ENCODE data around the gene SNX5. TPM values are rescaled to one million over a fixed set of nuclear protein-coding genes. Genes with fewer than 3 reads are reported as not detected.

SNX5 gene
- polyA plus RNA-seq, 3 donors, result 209 to 251 (median 235) TPM

DNA sequence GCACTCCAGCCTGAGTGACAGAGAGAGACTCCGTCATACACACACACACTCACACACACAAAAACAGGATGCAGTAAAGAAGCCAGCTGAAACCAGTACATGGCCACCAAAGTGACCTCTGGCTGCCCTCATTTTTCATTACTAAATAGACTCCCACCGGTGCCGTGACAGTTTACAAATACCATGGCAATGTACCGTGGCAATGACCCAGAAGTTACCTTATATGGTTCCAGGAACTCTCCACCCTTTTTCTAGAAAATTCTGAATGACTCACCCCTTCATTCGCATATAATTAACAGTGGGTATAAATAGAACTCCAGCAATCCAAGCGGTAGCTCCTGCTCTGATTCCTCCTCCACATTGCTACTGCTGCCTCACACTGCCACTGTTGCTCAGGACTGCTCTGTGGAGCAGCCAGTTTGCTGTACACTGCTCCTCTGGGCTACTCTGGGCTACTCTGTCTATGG is 57.7 kb downstream of the SNX5 start:
- peak in 6 of 11 donors; percentile 41 to 71 (median 58) for DNase-seq (ENCODE audit: extremely low read depth in 1 of 11, low read depth in 9 of 11, low spot score in 4 of 11)

DNA sequence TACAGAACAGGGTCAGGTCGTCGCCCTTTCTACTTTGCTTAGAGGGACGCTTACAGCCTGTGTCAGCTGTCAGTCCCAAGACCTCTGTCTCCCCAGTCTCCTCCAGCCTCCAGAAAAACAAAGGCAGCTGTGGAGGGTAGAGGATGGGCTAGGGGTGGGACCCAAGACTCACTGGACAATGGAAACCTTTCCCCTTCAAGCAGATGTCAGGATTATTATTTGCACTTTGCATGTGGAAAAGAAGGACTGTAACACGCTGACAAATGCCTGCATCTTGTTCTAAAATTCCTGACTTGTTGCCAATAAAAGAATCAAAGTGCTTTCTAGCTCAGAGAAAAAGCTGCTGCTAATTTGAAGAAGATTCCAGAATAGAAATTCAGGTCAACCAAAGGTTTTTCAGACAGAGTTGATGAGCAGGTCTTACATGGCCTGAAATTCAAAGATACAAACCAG is 58.7 kb downstream of the SNX5 start:
- DNase-seq (ENCODE audit: extremely low read depth in 1 of 11, low read depth in 9 of 11, low spot score in 4 of 11), result no peak

DNA sequence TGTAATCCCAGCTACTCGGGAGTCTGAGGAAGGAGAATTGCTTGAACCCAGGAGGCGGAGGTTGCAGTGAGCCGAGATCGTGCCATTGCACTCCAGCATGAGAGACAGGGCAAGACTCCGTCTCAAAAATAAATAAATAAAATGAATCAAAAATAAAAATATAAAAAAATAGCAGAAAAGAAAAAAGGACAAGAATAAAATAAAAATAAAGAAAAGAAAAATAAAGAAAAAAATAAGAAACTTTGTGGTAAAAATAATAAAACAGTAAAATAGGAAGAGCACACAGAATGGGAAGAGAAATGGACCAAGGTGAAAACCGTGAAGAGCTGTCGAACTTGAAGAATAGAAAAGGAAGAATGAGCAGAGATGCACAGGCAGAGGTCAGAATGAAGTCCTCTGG is 63.0 kb downstream of the SNX5 start:
- no peak for DNase-seq (ENCODE audit: extremely low read depth in 1 of 11, low read depth in 9 of 11, low spot score in 4 of 11)

DNA sequence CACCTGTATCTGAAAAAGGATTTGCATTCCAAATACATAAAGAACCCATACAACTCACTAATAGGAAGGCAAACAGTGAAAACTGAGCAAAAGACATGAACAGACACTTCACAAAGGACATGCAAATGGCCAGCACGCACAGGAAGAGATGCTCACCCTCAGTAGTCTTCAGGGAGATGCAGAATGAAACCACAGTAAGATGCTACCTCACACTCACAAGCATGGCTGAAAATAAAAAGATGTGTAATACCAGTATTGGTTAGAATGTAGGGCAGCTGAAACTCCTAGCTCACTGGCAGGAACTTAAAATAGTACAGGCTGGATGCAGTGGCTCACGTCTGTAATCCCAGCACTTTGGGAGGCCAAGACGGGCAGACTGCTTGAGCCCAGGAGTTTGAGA is 64.6 kb downstream of the SNX5 start:
- no peak for DNase-seq (ENCODE audit: extremely low read depth in 1 of 11, low read depth in 9 of 11, low spot score in 4 of 11)

- DNase-seq (ENCODE audit: extremely low read depth in 1 of 11, low read depth in 9 of 11, low spot score in 4 of 11), result no peak
Measured at GRCh38 chr20:17902531-17903083, 66.0 kb downstream of the SNX5 start.

DNA sequence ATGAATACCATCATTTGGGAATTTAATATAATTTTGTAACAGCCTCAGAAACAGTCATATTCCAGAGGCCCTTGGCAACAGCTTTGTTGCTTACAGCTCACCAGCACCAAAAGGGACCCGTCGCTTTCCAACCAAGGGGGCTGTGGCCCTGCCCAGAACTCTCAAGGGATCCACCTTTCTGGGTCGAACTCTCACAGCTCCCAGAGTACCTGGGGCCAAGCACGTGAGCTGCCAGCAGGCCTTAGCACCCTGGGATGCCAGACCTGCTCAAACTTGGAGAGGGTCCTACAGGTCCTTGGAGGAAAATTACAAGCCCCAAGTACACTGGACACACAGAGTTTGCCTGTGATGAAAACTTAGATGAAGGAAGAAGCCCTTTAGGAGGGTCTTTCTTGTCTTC is 66.6 kb downstream of the SNX5 start:
- DNase-seq (ENCODE audit: extremely low read depth in 1 of 11, low read depth in 9 of 11, low spot score in 4 of 11), result no peak

- DNase-seq (ENCODE audit: extremely low read depth in 1 of 11, low read depth in 9 of 11, low spot score in 4 of 11), result peak in 3 of 11 donors; percentile 54 to 61 (median 56)
Measured at GRCh38 chr20:17898548-17898994, 70.0 kb downstream of the SNX5 start.

GRCh38 chr20:17897566-17898307 is 70.9 kb downstream of the SNX5 start:
- DNase-seq (ENCODE audit: extremely low read depth in 1 of 11, low read depth in 9 of 11, low spot score in 4 of 11), result no peak

DNA sequence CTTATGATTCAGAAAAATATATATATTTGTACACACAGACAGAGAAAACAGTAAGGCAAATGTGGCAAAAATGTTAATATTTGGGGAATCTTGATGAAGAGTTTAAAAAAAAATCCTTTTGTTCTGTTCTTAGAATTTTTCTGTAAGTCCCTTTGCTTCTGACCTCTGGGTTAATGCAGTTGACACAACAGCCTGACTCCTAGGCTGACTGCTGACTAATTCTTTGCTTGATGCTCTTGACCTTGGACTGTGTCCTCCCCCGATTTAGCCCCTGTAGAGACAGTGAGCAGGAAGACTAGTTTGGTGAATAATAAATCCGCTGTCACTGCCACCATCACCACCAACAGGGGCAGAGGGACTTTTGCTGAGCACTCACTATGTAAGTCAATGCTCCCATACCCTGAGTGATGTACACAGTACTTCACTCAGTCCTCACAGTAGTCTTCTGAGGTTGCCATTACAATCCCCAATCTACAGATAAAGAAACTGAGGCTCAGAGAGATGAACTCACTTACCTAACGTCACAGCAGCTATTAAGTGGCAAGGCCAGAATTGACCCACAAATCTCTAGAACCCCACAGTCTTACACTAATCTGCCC is 71.7 kb downstream of the SNX5 start:
- no peak for DNase-seq (ENCODE audit: extremely low read depth in 1 of 11, low read depth in 9 of 11, low spot score in 4 of 11)

- DNase-seq (ENCODE audit: extremely low read depth in 1 of 11, low read depth in 9 of 11, low spot score in 4 of 11), result no peak
Measured at GRCh38 chr20:17896193-17896723, 72.3 kb downstream of the SNX5 start.

DNA sequence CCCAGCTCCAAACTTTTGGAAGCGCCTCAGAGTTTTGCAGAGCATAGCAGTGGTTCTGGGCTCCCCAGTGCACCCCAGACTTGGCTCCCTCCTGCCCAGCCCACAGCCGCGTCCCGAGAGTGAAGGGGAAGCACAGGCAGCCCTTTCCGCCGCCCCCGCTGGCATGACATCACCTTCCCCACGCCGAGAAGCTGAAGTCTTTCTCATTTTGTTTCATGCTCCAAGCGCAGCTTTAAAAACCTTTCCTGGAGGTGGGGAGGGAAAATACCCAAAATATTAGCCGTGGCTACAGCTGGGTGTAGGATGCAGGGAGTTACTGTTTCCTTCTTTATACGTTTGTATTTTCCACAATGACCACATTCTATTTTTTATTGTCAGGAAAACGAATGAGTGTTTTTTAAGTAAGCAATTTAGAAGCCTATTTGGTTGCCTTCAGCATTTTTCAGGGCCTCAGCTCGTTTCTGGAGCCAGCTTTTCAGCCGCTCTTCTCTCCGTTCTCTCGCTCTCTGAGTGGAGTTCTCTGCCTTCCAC is 72.9 kb downstream of the SNX5 start:
- DNase-seq (ENCODE audit: extremely low read depth in 1 of 11, low read depth in 9 of 11, low spot score in 4 of 11), result no peak

GRCh38 chr20:17893445-17893844 is 75.1 kb downstream of the SNX5 start:
- no peak for DNase-seq (ENCODE audit: extremely low read depth in 1 of 11, low read depth in 9 of 11, low spot score in 4 of 11)

- DNase-seq (ENCODE audit: extremely low read depth in 1 of 11, low read depth in 9 of 11, low spot score in 4 of 11), result no peak
Measured at GRCh38 chr20:17892189-17892938, 76.2 kb downstream of the SNX5 start.

Other genes starting within 250 kb of the SNX5 start
- gene MGME1, start 224 bp upstream of the SNX5 start, polyA plus RNA-seq (ENCODE audit: insufficient read length in 3 of 3), result 10 to 100 TPM; 40.1 to 46.0 (median 41.4) TPM
- 1 to 10 TPM in 2 of 3 donors, under 1 TPM in 1; 0.65 to 1.5 (median 1.2) TPM for gene OVOL2, start 89.1 kb upstream of the SNX5 start, polyA plus RNA-seq (ENCODE audit: insufficient read length in 3 of 3)
- gene KAT14, start 169.1 kb upstream of the SNX5 start, polyA plus RNA-seq (ENCODE audit: insufficient read length in 3 of 3), result 10 to 100 TPM; 27.5 to 34.3 (median 31.8) TPM
- 10 to 100 TPM; 16.5 to 18.4 (median 17.9) TPM for gene PET117, start 169.1 kb upstream of the SNX5 start, polyA plus RNA-seq (ENCODE audit: insufficient read length in 3 of 3)